Liver (tissue), 9 donors: ENCODE data around the gene TACC2. TPM values are rescaled to one million over a fixed set of nuclear protein-coding genes. Genes with fewer than 3 reads are reported as not detected.

Experiments used
- DNase-seq: peaks from one replicate; pipeline ENCODE4 v3.0.0-alpha.2; 2017; ENCODE audit warnings: low spot score
- H3K27ac ChIP-seq, 2 donors: one replicate each; pipeline ENCODE4 v1.7.0; 2013; ENCODE audit warnings: inconsistent platforms in 2 of 2, low read length in 2 of 2, control low read depth in 1 of 2, low read depth in 1 of 2, mild to moderate bottlenecking in 1 of 2
- H3K27me3 ChIP-seq, 4 donors: one replicate each; pipeline versions ENCODE4 v1.6.1 to v1.7.0; 2013; ENCODE audit warnings: low read length in 3 of 4, inconsistent platforms in 1 of 4, mild to moderate bottlenecking in 1 of 4, moderate library complexity in 1 of 4; ENCODE audit not compliant: control insufficient read depth in 4 of 4, insufficient read depth in 4 of 4
- H3K36me3 ChIP-seq, 4 donors: one replicate each; pipeline versions ENCODE4 v1.6.1 to v1.7.0; 2013; ENCODE audit warnings: low read length in 3 of 4, mild to moderate bottlenecking in 3 of 4, low read depth in 1 of 4, moderate library complexity in 1 of 4; ENCODE audit not compliant: control insufficient read depth in 4 of 4, insufficient read depth in 3 of 4
- H3K4me1 ChIP-seq, 4 donors: one replicate each; pipeline versions ENCODE4 v1.6.1 to v1.7.0; 2013; ENCODE audit warnings: low read length in 3 of 4, mild to moderate bottlenecking in 3 of 4, moderate library complexity in 1 of 4; ENCODE audit not compliant: control insufficient read depth in 4 of 4, insufficient read depth in 4 of 4
- H3K4me3 ChIP-seq, 3 donors: one replicate each; pipeline versions ENCODE4 v1.6.1 to v1.7.0; 2013; ENCODE audit warnings: low read length in 3 of 3, control low read depth in 1 of 3, low read depth in 1 of 3, mild to moderate bottlenecking in 1 of 3
- H3K9ac ChIP-seq, 2 donors: one replicate each; pipeline ENCODE4 v1.7.0; 2013; ENCODE audit warnings: low read length in 2 of 2, mild to moderate bottlenecking in 2 of 2, moderate library complexity in 2 of 2, control low read depth in 1 of 2, low read depth in 1 of 2
- H3K9me3 ChIP-seq, 4 donors: one replicate each; pipeline versions ENCODE4 v1.6.1 to v1.7.0; 2013; ENCODE audit warnings: low read length in 3 of 4; ENCODE audit not compliant: control insufficient read depth in 4 of 4
- EGR1 ChIP-seq, 2 donors: IDR thresholded peaks; 2 replicates each; pipeline ENCODE4 v1.6.1; 2016 to 2018; ENCODE audit warnings: antibody characterized with exemption in 2 of 2, low read depth in 2 of 2
- FOXA1 ChIP-seq: IDR thresholded peaks from 2 replicates; pipeline ENCODE4 v1.6.1; 2016; ENCODE audit warnings: antibody characterized with exemption
- FOXA2 ChIP-seq: IDR thresholded peaks from 2 replicates; pipeline ENCODE4 v1.6.1; 2016; ENCODE audit warnings: antibody characterized with exemption
- GABPA ChIP-seq, 2 donors: IDR thresholded peaks in 1 of 2; conservative IDR thresholded peaks in 1 of 2; 2 replicates each; pipeline ENCODE4 v1.6.1; 2016; ENCODE audit warnings: antibody characterized with exemption in 2 of 2, mild to moderate bottlenecking in 1 of 2, moderate library complexity in 1 of 2
- HNF4A ChIP-seq, 2 donors: conservative IDR thresholded peaks; 2 replicates each; pipeline ENCODE4 v1.6.1; 2016; ENCODE audit warnings: antibody characterized with exemption in 2 of 2, mild to moderate bottlenecking in 2 of 2
- HNF4G ChIP-seq: IDR thresholded peaks from 2 replicates; pipeline ENCODE4 v1.6.1; 2016; ENCODE audit warnings: antibody characterized with exemption
- JUND ChIP-seq, 2 donors: IDR thresholded peaks; 2 replicates each; pipeline ENCODE4 v1.6.1; 2016; ENCODE audit warnings: antibody characterized with exemption in 2 of 2
- NR2F2 ChIP-seq: IDR thresholded peaks from 2 replicates; pipeline ENCODE4 v1.6.1; 2016; ENCODE audit warnings: antibody characterized with exemption
- RAD21 ChIP-seq, 2 donors: IDR thresholded peaks; 2 replicates each; pipeline ENCODE4 v1.6.1; 2016; ENCODE audit warnings: antibody characterized with exemption in 2 of 2, mild to moderate bottlenecking in 2 of 2
- RXRA ChIP-seq, 2 donors: IDR thresholded peaks; 2 replicates each; pipeline ENCODE4 v1.6.1; 2017 to 2018; ENCODE audit warnings: antibody characterized with exemption in 2 of 2, mild to moderate bottlenecking in 1 of 2
- SP1 ChIP-seq: IDR thresholded peaks from 2 replicates; pipeline ENCODE4 v1.6.1; 2018; ENCODE audit warnings: antibody characterized with exemption, mild to moderate bottlenecking
- TAF1 ChIP-seq: conservative IDR thresholded peaks from 2 replicates; pipeline ENCODE4 v1.6.1; 2016; ENCODE audit warnings: antibody characterized with exemption, mild to moderate bottlenecking
- YY1 ChIP-seq: IDR thresholded peaks from 2 replicates; pipeline ENCODE4 v1.6.1; 2016; ENCODE audit warnings: antibody characterized with exemption, mild to moderate bottlenecking
- WGBS: extraction: QIAGEN DNeasy Blood & Tissue Kit; methylation state at CpG from one replicate; pipeline ENCODE4 v1.1.7; 2013; 5-methylcytosine and 5-hydroxymethylcytosine counted together
- polyA plus RNA-seq, 2 donors: library from polyadenylated mRNA; stranded (reverse) in 1 of 2; unstranded in 1 of 2; fragments of 200-250 nt in 1 of 2; fragments of >200 nt in 1 of 2; fragmentation: Nextera tagmentation in 1 of 2; extraction: Ambion mirVana in 1 of 2; gene quantifications; one replicate each; pipeline versions ENCODE4 v1.2.1 to v1.2.3, GENCODE V29; 2013 to 2015
- total RNA-seq, 2 donors: library from RNA; depleted of rRNA; stranded (reverse); fragments of >200 nt; gene quantifications; one replicate each; pipeline ENCODE4 v1.2.3, GENCODE V29; 2014
- TF ChIP-seq, protein P1 (sequence below): IDR thresholded peaks from 2 replicates; pipeline ENCODE4 v1.6.1; 2016; ENCODE audit warnings: antibody characterized with exemption, mild to moderate bottlenecking
- TF ChIP-seq, protein P2 (sequence below): fragments of 150-350 bp; IDR thresholded peaks from 2 replicates; pipeline ENCODE4 v1.5.1; 2017; ENCODE audit warnings: improper control_type of control experiment, low read depth, low read length; ENCODE audit not compliant: missing input control
- TF ChIP-seq, protein P3 (sequence below): IDR thresholded peaks from 2 replicates; pipeline ENCODE4 v1.6.1; 2016; ENCODE audit warnings: antibody characterized with exemption
- TF ChIP-seq, protein P4 (sequence below): IDR thresholded peaks from 2 replicates; pipeline ENCODE4 v1.6.1; 2016; ENCODE audit warnings: antibody characterized with exemption
- TF ChIP-seq, protein P5 (sequence below): IDR thresholded peaks from 2 replicates; pipeline ENCODE4 v1.6.1; 2016; ENCODE audit warnings: antibody characterized with exemption
- donor health status: healthy.
- donor health status: healthy.
- donor health status: healthy.
- donor health status: healthy.
- donor health status: healthy.

TACC2 gene
- total and polyA plus RNA-seq, 4 donors = 1.5 to 9.1 (median 7.8) TPM

DNA sequence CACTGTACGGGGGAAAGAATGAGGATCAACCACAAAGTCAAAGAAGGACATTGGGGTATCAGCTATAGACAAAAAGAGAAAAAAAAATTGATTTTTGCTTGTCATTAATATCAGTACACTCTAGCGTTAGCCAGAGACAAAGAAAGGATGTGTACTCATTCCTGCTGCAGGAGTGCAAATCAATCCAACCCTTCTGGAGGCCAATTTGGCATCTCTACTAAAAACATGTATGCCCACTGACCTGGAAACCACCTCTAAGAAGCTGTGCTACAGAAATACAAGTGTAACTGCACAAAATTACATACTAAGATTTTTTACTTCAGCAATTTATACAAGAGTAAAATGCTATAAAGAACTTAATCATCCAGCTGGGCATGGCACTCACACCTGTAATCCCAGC lies 27.5 kb upstream of the TACC2 start:
- H3K9me3 ChIP-seq = no peaks in the 10 kb centered on the region
- TF ChIP-seq SP1 = no peak
- TF ChIP-seq, protein P1, sequence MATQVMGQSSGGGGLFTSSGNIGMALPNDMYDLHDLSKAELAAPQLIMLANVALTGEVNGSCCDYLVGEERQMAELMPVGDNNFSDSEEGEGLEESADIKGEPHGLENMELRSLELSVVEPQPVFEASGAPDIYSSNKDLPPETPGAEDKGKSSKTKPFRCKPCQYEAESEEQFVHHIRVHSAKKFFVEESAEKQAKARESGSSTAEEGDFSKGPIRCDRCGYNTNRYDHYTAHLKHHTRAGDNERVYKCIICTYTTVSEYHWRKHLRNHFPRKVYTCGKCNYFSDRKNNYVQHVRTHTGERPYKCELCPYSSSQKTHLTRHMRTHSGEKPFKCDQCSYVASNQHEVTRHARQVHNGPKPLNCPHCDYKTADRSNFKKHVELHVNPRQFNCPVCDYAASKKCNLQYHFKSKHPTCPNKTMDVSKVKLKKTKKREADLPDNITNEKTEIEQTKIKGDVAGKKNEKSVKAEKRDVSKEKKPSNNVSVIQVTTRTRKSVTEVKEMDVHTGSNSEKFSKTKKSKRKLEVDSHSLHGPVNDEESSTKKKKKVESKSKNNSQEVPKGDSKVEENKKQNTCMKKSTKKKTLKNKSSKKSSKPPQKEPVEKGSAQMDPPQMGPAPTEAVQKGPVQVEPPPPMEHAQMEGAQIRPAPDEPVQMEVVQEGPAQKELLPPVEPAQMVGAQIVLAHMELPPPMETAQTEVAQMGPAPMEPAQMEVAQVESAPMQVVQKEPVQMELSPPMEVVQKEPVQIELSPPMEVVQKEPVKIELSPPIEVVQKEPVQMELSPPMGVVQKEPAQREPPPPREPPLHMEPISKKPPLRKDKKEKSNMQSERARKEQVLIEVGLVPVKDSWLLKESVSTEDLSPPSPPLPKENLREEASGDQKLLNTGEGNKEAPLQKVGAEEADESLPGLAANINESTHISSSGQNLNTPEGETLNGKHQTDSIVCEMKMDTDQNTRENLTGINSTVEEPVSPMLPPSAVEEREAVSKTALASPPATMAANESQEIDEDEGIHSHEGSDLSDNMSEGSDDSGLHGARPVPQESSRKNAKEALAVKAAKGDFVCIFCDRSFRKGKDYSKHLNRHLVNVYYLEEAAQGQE = no peak
- no peak for TF ChIP-seq HNF4A (conservative IDR thresholded peaks at IDR 0.05)
- TF ChIP-seq, protein P2, sequence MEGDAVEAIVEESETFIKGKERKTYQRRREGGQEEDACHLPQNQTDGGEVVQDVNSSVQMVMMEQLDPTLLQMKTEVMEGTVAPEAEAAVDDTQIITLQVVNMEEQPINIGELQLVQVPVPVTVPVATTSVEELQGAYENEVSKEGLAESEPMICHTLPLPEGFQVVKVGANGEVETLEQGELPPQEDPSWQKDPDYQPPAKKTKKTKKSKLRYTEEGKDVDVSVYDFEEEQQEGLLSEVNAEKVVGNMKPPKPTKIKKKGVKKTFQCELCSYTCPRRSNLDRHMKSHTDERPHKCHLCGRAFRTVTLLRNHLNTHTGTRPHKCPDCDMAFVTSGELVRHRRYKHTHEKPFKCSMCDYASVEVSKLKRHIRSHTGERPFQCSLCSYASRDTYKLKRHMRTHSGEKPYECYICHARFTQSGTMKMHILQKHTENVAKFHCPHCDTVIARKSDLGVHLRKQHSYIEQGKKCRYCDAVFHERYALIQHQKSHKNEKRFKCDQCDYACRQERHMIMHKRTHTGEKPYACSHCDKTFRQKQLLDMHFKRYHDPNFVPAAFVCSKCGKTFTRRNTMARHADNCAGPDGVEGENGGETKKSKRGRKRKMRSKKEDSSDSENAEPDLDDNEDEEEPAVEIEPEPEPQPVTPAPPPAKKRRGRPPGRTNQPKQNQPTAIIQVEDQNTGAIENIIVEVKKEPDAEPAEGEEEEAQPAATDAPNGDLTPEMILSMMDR = no peak
- TF ChIP-seq HNF4G = no peak
- TF ChIP-seq NR2F2 = no peak
- TF ChIP-seq RXRA (IDR thresholded peaks at IDR 0.05) = no peak
- TF ChIP-seq TAF1 = no peak
- no peak for TF ChIP-seq FOXA2
- no peak for TF ChIP-seq EGR1 (IDR thresholded peaks at IDR 0.05; ENCODE audit: low read depth in 2 of 2)
- TF ChIP-seq, protein P3, sequence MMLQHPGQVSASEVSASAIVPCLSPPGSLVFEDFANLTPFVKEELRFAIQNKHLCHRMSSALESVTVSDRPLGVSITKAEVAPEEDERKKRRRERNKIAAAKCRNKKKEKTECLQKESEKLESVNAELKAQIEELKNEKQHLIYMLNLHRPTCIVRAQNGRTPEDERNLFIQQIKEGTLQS = no peak
- no peak for TF ChIP-seq GABPA (IDR thresholded peaks at IDR 0.05 in 1 of 2, conservative IDR thresholded peaks at IDR 0.05 in 1 of 2)
- TF ChIP-seq, protein P4, sequence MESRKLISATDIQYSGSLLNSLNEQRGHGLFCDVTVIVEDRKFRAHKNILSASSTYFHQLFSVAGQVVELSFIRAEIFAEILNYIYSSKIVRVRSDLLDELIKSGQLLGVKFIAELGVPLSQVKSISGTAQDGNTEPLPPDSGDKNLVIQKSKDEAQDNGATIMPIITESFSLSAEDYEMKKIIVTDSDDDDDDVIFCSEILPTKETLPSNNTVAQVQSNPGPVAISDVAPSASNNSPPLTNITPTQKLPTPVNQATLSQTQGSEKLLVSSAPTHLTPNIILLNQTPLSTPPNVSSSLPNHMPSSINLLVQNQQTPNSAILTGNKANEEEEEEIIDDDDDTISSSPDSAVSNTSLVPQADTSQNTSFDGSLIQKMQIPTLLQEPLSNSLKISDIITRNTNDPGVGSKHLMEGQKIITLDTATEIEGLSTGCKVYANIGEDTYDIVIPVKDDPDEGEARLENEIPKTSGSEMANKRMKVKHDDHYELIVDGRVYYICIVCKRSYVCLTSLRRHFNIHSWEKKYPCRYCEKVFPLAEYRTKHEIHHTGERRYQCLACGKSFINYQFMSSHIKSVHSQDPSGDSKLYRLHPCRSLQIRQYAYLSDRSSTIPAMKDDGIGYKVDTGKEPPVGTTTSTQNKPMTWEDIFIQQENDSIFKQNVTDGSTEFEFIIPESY = no peak
- no peak for TF ChIP-seq RAD21 (IDR thresholded peaks at IDR 0.05)
- TF ChIP-seq JUND (IDR thresholded peaks at IDR 0.05) = no peak
- TF ChIP-seq YY1 = no peak
- TF ChIP-seq, protein P5, sequence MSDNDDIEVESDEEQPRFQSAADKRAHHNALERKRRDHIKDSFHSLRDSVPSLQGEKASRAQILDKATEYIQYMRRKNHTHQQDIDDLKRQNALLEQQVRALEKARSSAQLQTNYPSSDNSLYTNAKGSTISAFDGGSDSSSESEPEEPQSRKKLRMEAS = no peak
- TF ChIP-seq FOXA1 = no peak
- H3K27ac ChIP-seq = no peak overlapping the region
- H3K4me1 ChIP-seq = no peaks in the 10 kb centered on the region
- H3K4me3 ChIP-seq = no peak overlapping the region
- peaks cover 7 to 41% (median 30%) of the 10 kb centered on the region in 4 donors for H3K36me3 ChIP-seq
- WGBS = 68% methylated on average over 2 of the region's 2 CpGs
- H3K9ac ChIP-seq = no peak overlapping the region
- DNase-seq = no peak
- no peaks in the 10 kb centered on the region for H3K27me3 ChIP-seq
